HG03439 (cell line): ENCODE measurements around the gene CKMT1A.
"Not testable (repeated sequence)": the region's sequence is repeated elsewhere in the genome, so short reads cannot be mapped to it uniquely, and the experiment has no call there.

Source experiments
- ATAC-seq: cut with Tn5 transposase; IDR thresholded peaks from one replicate; pipeline ENCODE4 v1.9.1; 2021; ENCODE audit warnings: mild to moderate bottlenecking, moderate library complexity; ENCODE audit not compliant: unreplicated experiment

Gene CKMT1A

DNA sequence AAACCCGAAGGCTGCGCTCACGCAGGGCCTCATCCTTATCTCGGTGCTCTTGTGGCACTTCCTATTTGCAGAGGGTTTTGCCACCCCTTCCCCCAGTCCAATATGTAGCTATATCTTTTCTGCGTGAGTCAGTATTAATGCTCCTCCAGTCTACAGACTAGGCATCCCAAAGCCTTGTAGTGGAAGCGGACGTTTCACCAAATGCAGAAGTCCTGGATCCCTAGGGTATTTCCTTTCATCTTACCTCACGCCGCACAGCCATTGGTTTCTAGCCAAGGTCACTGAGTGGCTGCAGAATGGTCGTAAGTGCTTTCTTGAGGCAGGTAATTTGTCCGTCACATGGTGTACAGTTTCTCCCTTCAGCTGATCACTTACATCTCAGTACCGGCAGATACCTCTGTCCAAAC is 53.2 kb downstream of the CKMT1A start:
- ATAC-seq = not testable (repeated sequence)

DNA sequence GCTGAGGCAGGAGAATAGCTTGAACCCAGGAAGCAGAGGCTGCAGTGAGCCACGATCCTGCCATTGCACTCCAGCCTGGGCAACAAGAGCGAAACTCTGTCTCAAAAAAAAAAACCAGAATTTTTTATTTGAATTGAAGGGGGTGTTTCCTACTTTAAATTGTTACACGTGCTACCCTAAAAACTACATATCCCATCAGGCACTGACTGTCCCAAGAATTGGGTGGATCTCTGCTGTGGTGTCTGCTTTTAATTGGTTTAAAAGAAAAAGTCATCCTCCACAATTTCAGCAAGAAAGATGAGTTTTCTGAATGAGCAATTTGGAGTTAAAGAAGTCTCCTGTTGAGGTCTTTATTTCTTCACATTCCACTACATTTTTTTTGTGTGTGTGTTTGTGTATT is 54.7 kb downstream of the CKMT1A start:
- no peak for ATAC-seq
